Measurements from ENCODE around the gene SNAI3. TPM values are rescaled to one million over a fixed set of nuclear protein-coding genes. Genes with fewer than 3 reads are reported as not detected.
A peak's percentile ranks its signal among the peaks of the same experiment; 100 is the strongest.

SNAI3 gene
- total and polyA plus RNA-seq, 9 of the 15 experiments (the other 6 are each of a cell fraction or from before 2014, with no cell fraction given), result 0.04 to 4.1 (median 0.80) TPM; not detected in 1

- TF ChIP-seq, protein P1, sequence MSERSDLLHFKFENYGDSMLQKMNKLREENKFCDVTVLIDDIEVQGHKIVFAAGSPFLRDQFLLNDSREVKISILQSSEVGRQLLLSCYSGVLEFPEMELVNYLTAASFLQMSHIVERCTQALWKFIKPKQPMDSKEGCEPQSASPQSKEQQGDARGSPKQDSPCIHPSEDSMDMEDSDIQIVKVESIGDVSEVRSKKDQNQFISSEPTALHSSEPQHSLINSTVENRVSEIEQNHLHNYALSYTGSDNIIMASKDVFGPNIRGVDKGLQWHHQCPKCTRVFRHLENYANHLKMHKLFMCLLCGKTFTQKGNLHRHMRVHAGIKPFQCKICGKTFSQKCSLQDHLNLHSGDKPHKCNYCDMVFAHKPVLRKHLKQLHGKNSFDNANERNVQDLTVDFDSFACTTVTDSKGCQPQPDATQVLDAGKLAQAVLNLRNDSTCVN (CRISPR knock-in tag; IDR thresholded peaks at IDR 0.05), result no peak
- no peak for TF ChIP-seq SMAD3 (CRISPR knock-in tag; conservative IDR thresholded peaks at IDR 0.05)
- no peak for TF ChIP-seq ZFP1 (CRISPR knock-in tag; IDR thresholded peaks at IDR 0.05)
- TF ChIP-seq ZNF79 (CRISPR knock-in tag; IDR thresholded peaks at IDR 0.05; ENCODE audit: low read depth), result no peak
- no peak for TF ChIP-seq ZBTB17 (CRISPR knock-in tag; IDR thresholded peaks at IDR 0.05)
Measured at GRCh38 chr16:88710556-88710955, 24.2 kb upstream of the SNAI3 start (continued).

- peak overlapping the region; percentile 65 for H3K27ac ChIP-seq (ENCODE audit: extremely low read depth, low read depth, low read length)
- peaks cover 3% of the 10 kb centered on the region for H3K9me1 ChIP-seq (ENCODE audit: control insufficient read depth, insufficient read depth, low read length)
- peaks cover 59% of the 10 kb centered on the region; the same call in 2 of the 3 replicates for H3K36me3 ChIP-seq (ENCODE audit: control insufficient read depth, insufficient read depth, low read length)
- peak overlapping the region; percentile 86 to 99 for H3K9ac ChIP-seq (ENCODE audit: insufficient read depth in 1 of 2, low read depth in 2 of 2, low read length in 2 of 2)
- no TSS peak for BruUV-seq (replicated peaks)
- ATAC-seq, result peak; percentile 4; the same call in 2 of the 3 replicates
- 5% methylated on average over 17 of the region's 17 CpGs for WGBS (ENCODE audit: insufficient coverage, low coverage, missing lambda C conversion rate)
- ChIA-PET CTCF (ENCODE audit: low intra/inter-chr PET ratio) (no interaction called here), POLR2A (interaction anchor here (0.6 to 1.3 kb wide), 6 partner anchors 9 to 151 kb away, joined by 3 to 7 read pairs (median 4); no protein-coding TSS in a partner anchor)
- peak; percentile 83 for FAIRE-seq
- intact Hi-C loops (cut with micrococcal nuclease) (loop anchor here (5.0 kb wide), 1 partner anchor 45 kb away; the partner anchor contains the start of gene MVD), in situ Hi-C loops (cut with MboI) (no loop called here)
- peaks cover 22% of the 10 kb centered on the region; the same call in 1 of the 2 replicates for H4K20me1 ChIP-seq (replicated peaks; ENCODE audit: control insufficient read depth, insufficient read depth, low read length)
- H3K4me3 ChIP-seq, result peak overlapping the region; percentile 98
- H3K79me2 ChIP-seq (ENCODE audit: control insufficient read depth, insufficient read depth, low read length), result peaks cover 85% of the 10 kb centered on the region
- peak in 2 of 4 experiments; percentile 58 to 59 for DNase-seq (ENCODE audit: extremely low read depth in 1 of 4, low spot score in 3 of 4)
- no peaks in the 10 kb centered on the region for H3K9me3 ChIP-seq (replicated peaks; ENCODE audit: control insufficient read depth, insufficient read depth, low read depth, low read length)
- no peaks in the 10 kb centered on the region for H3K27me3 ChIP-seq (ENCODE audit: control insufficient read depth in 2 of 2, insufficient read depth in 2 of 2, low read length in 2 of 2)
- peak overlapping the region; percentile 77; the same call in 1 of the 2 replicates for H2AFZ ChIP-seq (ENCODE audit: low read depth, low read length)
- H3K4me1 ChIP-seq (replicated peaks in 1 of 2; ENCODE audit: control insufficient read depth in 2 of 2, insufficient read depth in 2 of 2, low read length in 2 of 2), result peaks cover 6 to 76% of the 10 kb centered on the region in 2 experiments; a peak in 4 of 5 replicates
- peak overlapping the region; percentile 90 for H3K4me2 ChIP-seq (ENCODE audit: insufficient read depth, low read length)
- TF ChIP-seq FOXP1 (CRISPR knock-in tag; IDR thresholded peaks at IDR 0.05), result 0 out of 2 replicates have a peak, but pooled peaks have one; percentile 52
- TF ChIP-seq YY1 (IDR thresholded peaks at IDR 0.05; ENCODE audit: borderline replicate concordance in 1 of 3, control insufficient read depth in 1 of 3, extremely low read depth in 1 of 3, insufficient read depth in 3 of 3, insufficient read length in 1 of 3, insufficient replicate concordance in 2 of 3, low read depth in 1 of 3, low read length in 2 of 3), result peak in 1 of 3 experiments; percentile 30
Measured at GRCh38 chr16:88706965-88707826, 20.9 kb upstream of the SNAI3 start.

Measured in K562 (cell line).